Nucleus accumbens (tissue), 56 donors: ENCODE results near the gene PRB2.
"Not testable (repeated sequence)": the region's sequence is repeated elsewhere in the genome, so short reads cannot be mapped to it uniquely, and the experiment has no call there.

Experiments
- DNase-seq, 56 donors: peaks; one replicate each; lab custom pipeline; 2025; lab: John Stamatoyannopoulos, UW

Gene PRB2

GRCh38 chr12:11395467-11395866, at the start of gene PRB2:
TSS of gene PRB2 (minus strand) at chr12:11395567. CDS start at chr12:11395529, 38 bp downstream.
- not testable (repeated sequence) for DNase-seq

- DNase-seq = peak in 15 of 56 donors; percentile 0 to 36 (median 11)
Observed at GRCh38 chr12:11437966-11438365, 42.6 kb upstream of the PRB2 start.

- no peak for DNase-seq
Observed at GRCh38 chr12:11433664-11434063, 38.3 kb upstream of the PRB2 start.

- no peak for DNase-seq
Observed at GRCh38 chr12:11431486-11431885, 36.1 kb upstream of the PRB2 start.

- DNase-seq = no peak
Observed at GRCh38 chr12:11427341-11427740, 32.0 kb upstream of the PRB2 start.

GRCh38 chr12:11412731-11413130, 17.4 kb upstream of the PRB2 start:
- DNase-seq = no peak

GRCh38 chr12:11408096-11408495, 12.7 kb upstream of the PRB2 start:
- no peak for DNase-seq

GRCh38 chr12:11397366-11397765, 2.0 kb upstream of the PRB2 start:
- no peak for DNase-seq

- DNase-seq = not testable (repeated sequence)
Observed at GRCh38 chr12:11391456-11391855, 3.9 kb downstream of the PRB2 start.

- DNase-seq = not testable (repeated sequence)
Observed at GRCh38 chr12:11377420-11377819, 17.9 kb downstream of the PRB2 start.

- DNase-seq = no peak
Observed at GRCh38 chr12:11361151-11361550, 34.2 kb downstream of the PRB2 start.

GRCh38 chr12:11360205-11360883, 35.0 kb downstream of the PRB2 start:
- DNase-seq = not testable (repeated sequence)

- DNase-seq = not testable (repeated sequence)
Observed at GRCh38 chr12:11351736-11352135, 43.6 kb downstream of the PRB2 start.

GRCh38 chr12:11348439-11348838, 46.9 kb downstream of the PRB2 start:
- DNase-seq = no peak

GRCh38 chr12:11347810-11348209, 47.6 kb downstream of the PRB2 start:
- no peak for DNase-seq

GRCh38 chr12:11344500-11344899, 50.9 kb downstream of the PRB2 start:
- DNase-seq = no peak
